Hepatocyte (in vitro differentiated cells): Measurements from ENCODE around the gene ELAVL2.

Experiments
- CTCF ChIP-seq: fragments of 200-600 bp; sonication (generic); IDR thresholded peaks from 2 replicates; pipeline ENCODE4 v1.5.1; 2016; ENCODE audit warnings: antibody characterized with exemption, mild to moderate bottlenecking; ENCODE audit not compliant: poor library complexity
- EZH2 ChIP-seq: fragments of 200-600 bp; sonication (generic); IDR thresholded peaks from 2 replicates; pipeline ENCODE4 v1.6.1; 2016; ENCODE audit warnings: antibody characterized with exemption, mild to moderate bottlenecking, borderline replicate concordance

GRCh38 chr9:23701291-23701690, 124.7 kb downstream of the ELAVL2 start:
- TF ChIP-seq CTCF (no peak), EZH2 (no peak)
